HG02759 (cell line): Measurements from ENCODE around the gene MAP7.

Source experiments
- ATAC-seq: cut with Tn5 transposase; IDR thresholded peaks from one replicate; pipeline ENCODE4 v1.9.1; 2021; ENCODE audit warnings: mild to moderate bottlenecking, moderate library complexity; ENCODE audit not compliant: unreplicated experiment

MAP7 gene

GRCh38 chr6:136533487-136533886 lies 16.7 kb downstream of the MAP7 start:
- ATAC-seq: no peak

GRCh38 chr6:136532030-136532429 lies 18.2 kb downstream of the MAP7 start:
- no peak for ATAC-seq

- no peak for ATAC-seq
Observed at GRCh38 chr6:136529710-136530109, 20.5 kb downstream of the MAP7 start.

- ATAC-seq: no peak
Observed at GRCh38 chr6:136528477-136528876, 21.7 kb downstream of the MAP7 start.

- no peak for ATAC-seq
Observed at GRCh38 chr6:136527831-136528230, 22.4 kb downstream of the MAP7 start.

- ATAC-seq: no peak
Observed at GRCh38 chr6:136526937-136527336, 23.3 kb downstream of the MAP7 start.

- ATAC-seq: no peak
Observed at GRCh38 chr6:136526196-136526930, 23.9 kb downstream of the MAP7 start.

GRCh38 chr6:136525586-136526195 lies 24.5 kb downstream of the MAP7 start:
- ATAC-seq: no peak

- ATAC-seq: no peak
Observed at GRCh38 chr6:136524936-136525413, 25.2 kb downstream of the MAP7 start.

- no peak for ATAC-seq
Observed at GRCh38 chr6:136524339-136524935, 25.8 kb downstream of the MAP7 start.

GRCh38 chr6:136523196-136523595 lies 27.0 kb downstream of the MAP7 start:
- no peak for ATAC-seq

- ATAC-seq: no peak
Observed at GRCh38 chr6:136522636-136523035, 27.6 kb downstream of the MAP7 start.

- no peak for ATAC-seq
Observed at GRCh38 chr6:136521911-136522310, 28.3 kb downstream of the MAP7 start.

- ATAC-seq: no peak
Observed at GRCh38 chr6:136521427-136521826, 28.8 kb downstream of the MAP7 start.

- no peak for ATAC-seq
Observed at GRCh38 chr6:136520517-136520916, 29.7 kb downstream of the MAP7 start.

GRCh38 chr6:136517582-136517981 lies 32.6 kb downstream of the MAP7 start:
- no peak for ATAC-seq

GRCh38 chr6:136517002-136517401 lies 33.2 kb downstream of the MAP7 start:
- no peak for ATAC-seq

GRCh38 chr6:136514591-136514990 lies 35.6 kb downstream of the MAP7 start:
- ATAC-seq: no peak

GRCh38 chr6:136511926-136512325 lies 38.3 kb downstream of the MAP7 start:
- ATAC-seq: no peak

- no peak for ATAC-seq
Observed at GRCh38 chr6:136511397-136511796, 38.8 kb downstream of the MAP7 start.

GRCh38 chr6:136510782-136511181 lies 39.4 kb downstream of the MAP7 start:
- ATAC-seq: no peak

GRCh38 chr6:136510299-136510698 lies 39.9 kb downstream of the MAP7 start:
- no peak for ATAC-seq
